Activated T-cell treated with anti-CD3 and anti-CD28 coated beads, Interleukin-2, amount 50 U/mL, for 72 hours (primary cell): Measurements from ENCODE around the gene CFAP251. TPM values are rescaled to one million over a fixed set of nuclear protein-coding genes. Genes with fewer than 3 reads are reported as not detected.
A peak's percentile ranks its signal among the peaks of the same experiment; 100 is the strongest.

Experiments
- ATAC-seq, 2 donors: fragments of 150-1000 bp; cut with Tn5 transposase; replicated peaks in 1 of 2; 2 replicates each; pipeline ENCODE4 v1.10.0; 2021; ENCODE audit warnings: moderate library complexity in 2 of 2, mild to moderate bottlenecking in 1 of 2
- DNase-seq, 2 donors: peaks; one replicate each; pipeline ENCODE4 v3.0.0; 2021 to 2022; ENCODE audit warnings: mixed read lengths in 1 of 2
- H3K27ac Mint-ChIP-seq: one replicate; pipeline ENCODE4 v1.8.0; 2022; ENCODE audit warnings: mild to moderate bottlenecking, moderate library complexity, mixed read lengths
- H3K27me3 Mint-ChIP-seq: one replicate; pipeline ENCODE4 v1.8.0; 2022; ENCODE audit warnings: low read depth, mixed read lengths
- H3K36me3 Mint-ChIP-seq, 2 donors: one replicate each; pipeline ENCODE4 v1.8.0; 2022; ENCODE audit warnings: mixed read lengths in 2 of 2, mild to moderate bottlenecking in 1 of 2; ENCODE audit not compliant: insufficient read depth in 2 of 2
- H3K4me1 Mint-ChIP-seq: one replicate; pipeline ENCODE4 v1.8.0; 2022; ENCODE audit warnings: low read depth, mixed read lengths
- H3K4me3 Mint-ChIP-seq, 2 donors: one replicate each; pipeline ENCODE4 v1.8.0; 2022; ENCODE audit warnings: mild to moderate bottlenecking in 2 of 2, mixed read lengths in 2 of 2, moderate library complexity in 2 of 2
- H3K9me3 Mint-ChIP-seq, 2 donors: one replicate each; pipeline ENCODE4 v1.8.0; 2022; ENCODE audit warnings: mixed read lengths in 2 of 2
- total RNA-seq, 2 donors: library from RNA; stranded (reverse); gene quantifications; one replicate each; pipeline ENCODE4 v1.2.3, GENCODE V29; 2022

Gene CFAP251
- total RNA-seq, 2 donors from 2014 or later = 0.70 to 1.6 TPM

GRCh38 chr12:121992059-121992879, 73.9 kb downstream of the CFAP251 start:
- ATAC-seq (peak; percentile 95 to 97), DNase-seq (peak; percentile 68 to 83)
- H3K27ac Mint-ChIP-seq = peak overlapping the region; percentile 78
- peak overlapping the region; percentile 78 to 83 for H3K4me3 Mint-ChIP-seq
- no peaks in the 10 kb centered on the region for H3K36me3 Mint-ChIP-seq
- H3K4me1 Mint-ChIP-seq = peaks cover 32% of the 10 kb centered on the region
- no peaks in the 10 kb centered on the region for H3K9me3 Mint-ChIP-seq
- peaks cover 9% of the 10 kb centered on the region for H3K27me3 Mint-ChIP-seq

- DNase-seq = no peak
- no peak for ATAC-seq
- peaks cover 13% of the 10 kb centered on the region for H3K27me3 Mint-ChIP-seq
- peaks cover 1 to 4% of the 10 kb centered on the region in 2 donors for H3K36me3 Mint-ChIP-seq
- no peaks in the 10 kb centered on the region for H3K9me3 Mint-ChIP-seq
- H3K4me3 Mint-ChIP-seq = no peak overlapping the region
- H3K4me1 Mint-ChIP-seq = peaks cover 22% of the 10 kb centered on the region
- H3K27ac Mint-ChIP-seq = no peak overlapping the region
Observed at GRCh38 chr12:121996050-121996944, 77.9 kb downstream of the CFAP251 start.

GRCh38 chr12:121996945-121997612, 78.7 kb downstream of the CFAP251 start:
- Mint-ChIP-seq H3K27me3 (peaks cover 13% of the 10 kb centered on the region), H3K9me3 (no peaks in the 10 kb centered on the region)

GRCh38 chr12:122001466-122002209, 83.2 kb downstream of the CFAP251 start:
- DNase-seq = no peak
- Mint-ChIP-seq H3K9me3 (no peaks in the 10 kb centered on the region), H3K27me3 (peaks cover 27% of the 10 kb centered on the region), H3K27ac (no peak overlapping the region), H3K4me3 (no peak overlapping the region), H3K4me1 (peaks cover 30% of the 10 kb centered on the region), H3K36me3 (peaks cover 1 to 4% of the 10 kb centered on the region in 2 donors)
- no peak for ATAC-seq

More at GRCh38 chr12:121996945-121997612, 78.7 kb downstream of the CFAP251 start:
- H3K27ac Mint-ChIP-seq = no peak overlapping the region
- peaks cover 14% of the 10 kb centered on the region for H3K4me1 Mint-ChIP-seq
- DNase-seq (no peak), ATAC-seq (no peak)
- peaks cover 1 to 4% of the 10 kb centered on the region in 2 donors for H3K36me3 Mint-ChIP-seq
- H3K4me3 Mint-ChIP-seq = no peak overlapping the region

GRCh38 chr12:122003651-122004611, 85.5 kb downstream of the CFAP251 start:
- Mint-ChIP-seq H3K27me3 (peaks cover 31% of the 10 kb centered on the region), H3K9me3 (no peaks in the 10 kb centered on the region), H3K4me1 (peaks cover 30% of the 10 kb centered on the region), H3K4me3 (peak overlapping the region in 1 of 2 donors; percentile 24), H3K36me3 (peaks cover 1 to 4% of the 10 kb centered on the region in 2 donors), H3K27ac (no peak overlapping the region)
- peak; percentile 62 to 73 for ATAC-seq
- DNase-seq = no peak

GRCh38 chr12:122004633-122005071, 86.3 kb downstream of the CFAP251 start:
- H3K9me3 Mint-ChIP-seq = no peaks in the 10 kb centered on the region
- H3K4me1 Mint-ChIP-seq = peaks cover 30% of the 10 kb centered on the region
- H3K36me3 Mint-ChIP-seq = peaks cover 0 to 2% of the 10 kb centered on the region in 2 donors
- no peak overlapping the region for H3K27ac Mint-ChIP-seq
- H3K27me3 Mint-ChIP-seq = peaks cover 30% of the 10 kb centered on the region
- H3K4me3 Mint-ChIP-seq = no peak overlapping the region
- ATAC-seq (peak; percentile 21 to 48), DNase-seq (no peak)

GRCh38 chr12:122005252-122005776, 86.9 kb downstream of the CFAP251 start:
- Mint-ChIP-seq H3K4me3 (no peak overlapping the region), H3K27me3 (peaks cover 27% of the 10 kb centered on the region), H3K9me3 (no peaks in the 10 kb centered on the region), H3K36me3 (no peaks in the 10 kb centered on the region), H3K27ac (no peak overlapping the region), H3K4me1 (peaks cover 30% of the 10 kb centered on the region)
- DNase-seq = no peak
- ATAC-seq = no peak

GRCh38 chr12:122006186-122006926, 88.0 kb downstream of the CFAP251 start:
- Mint-ChIP-seq H3K9me3 (no peaks in the 10 kb centered on the region), H3K27ac (no peak overlapping the region), H3K4me1 (peaks cover 30% of the 10 kb centered on the region), H3K27me3 (peaks cover 27% of the 10 kb centered on the region), H3K4me3 (peak overlapping the region; percentile 48 to 56), H3K36me3 (no peaks in the 10 kb centered on the region)
- DNase-seq (no peak), ATAC-seq (peak; percentile 35 to 54)

GRCh38 chr12:122009741-122010140, 91.3 kb downstream of the CFAP251 start:
- H3K9me3 Mint-ChIP-seq = no peaks in the 10 kb centered on the region
- DNase-seq (no peak), ATAC-seq (no peak)
- no peak overlapping the region for H3K27ac Mint-ChIP-seq
- no peak overlapping the region for H3K4me3 Mint-ChIP-seq
- H3K4me1 Mint-ChIP-seq = peaks cover 31% of the 10 kb centered on the region
- no peaks in the 10 kb centered on the region for H3K36me3 Mint-ChIP-seq
- H3K27me3 Mint-ChIP-seq = peaks cover 18% of the 10 kb centered on the region

- no peak for ATAC-seq
- Mint-ChIP-seq H3K27me3 (peaks cover 5% of the 10 kb centered on the region), H3K4me3 (no peak overlapping the region), H3K4me1 (peaks cover 14% of the 10 kb centered on the region), H3K36me3 (no peaks in the 10 kb centered on the region), H3K27ac (no peak overlapping the region), H3K9me3 (no peaks in the 10 kb centered on the region)
- DNase-seq = no peak
Observed at GRCh38 chr12:122012184-122012583, 93.8 kb downstream of the CFAP251 start.

- no peaks in the 10 kb centered on the region for H3K36me3 Mint-ChIP-seq
- DNase-seq (no peak), ATAC-seq (peak; percentile 79 to 84)
- no peak overlapping the region for H3K27ac Mint-ChIP-seq
- no peaks in the 10 kb centered on the region for H3K27me3 Mint-ChIP-seq
- H3K9me3 Mint-ChIP-seq = no peaks in the 10 kb centered on the region
- peak overlapping the region in 1 of 2 donors; percentile 11 for H3K4me3 Mint-ChIP-seq
- peaks cover 13% of the 10 kb centered on the region for H3K4me1 Mint-ChIP-seq
Observed at GRCh38 chr12:122013136-122013535, 94.7 kb downstream of the CFAP251 start.
